GM12878 (cell line): ENCODE results near the gene VAC14. TPM values are rescaled to one million over a fixed set of nuclear protein-coding genes. Genes with fewer than 3 reads are reported as not detected.

ENCODE experiments used
- ATAC-seq: fragments of 200-7000 bp; cut with Tn5 transposase; 3 replicates; pipeline ENCODE4 v1.9.1; 2020; ENCODE audit warnings: mild to moderate bottlenecking, moderate library complexity
- BruUV-seq: library from RNA; stranded (reverse); fragments of 400-500 nt; replicated peaks from 2 replicates; lab custom pipeline; 2021; lab: Mats Ljungman, UMichigan
- CTCF ChIA-PET: fragments of 300-600 bp; sonication (Branson Sonifier 250); formaldehyde crosslinking; extraction: SDS; loops from one replicate; lab custom pipeline; 2021; ENCODE audit warnings: inconsistent platforms; lab: Yijun Ruan, JAX
- POLR2A ChIA-PET: fragments of 350-600 bp; formaldehyde crosslinking; extraction: SDS; loops from one replicate; lab custom pipeline; 2021; ENCODE audit warnings: inconsistent platforms; lab: Charles Lee
- RAD21 ChIA-PET: fragments of 300-600 bp; sonication (Branson Sonifier 250); formaldehyde crosslinking; loops from one replicate; lab custom pipeline; 2023; ENCODE audit warnings: antibody characterized with exemption; ENCODE audit not compliant: unreplicated experiment; lab: Charles Lee
- SMC1A ChIA-PET: fragments of 300-600 bp; sonication (Branson Sonifier 250); formaldehyde crosslinking; loops from one replicate; lab custom pipeline; 2023; ENCODE audit not compliant: unreplicated experiment, uncharacterized antibody; lab: Charles Lee
- DNase-seq: peaks from one replicate; pipeline ENCODE4 v3.0.0-alpha.2; 2011; ENCODE audit warnings: low read depth, low spot score
- FAIRE-seq: peaks from 3 replicates; lab custom pipeline; 2011; peaks lifted over from hg19 to GRCh38; lab: Jason Lieb, UNC
- H2AFZ ChIP-seq: 2 replicates; pipeline ENCODE4 v1.6.0; 2011; ENCODE audit warnings: low read depth, low read length, control low read depth; ENCODE audit not compliant: control insufficient read depth
- H3K27ac ChIP-seq: 2 replicates; pipeline ENCODE4 v1.5.1; 2011; ENCODE audit warnings: control low read depth; ENCODE audit not compliant: control insufficient read depth, insufficient read depth
- H3K27me3 ChIP-seq, 2 experiments: replicated peaks in 1 of 2; 2 replicates each; pipeline versions ENCODE4 v1.6.0 to v1.6.1; 2011; ENCODE audit warnings: low read length in 1 of 2; ENCODE audit not compliant: control insufficient read depth in 2 of 2, insufficient read depth in 2 of 2
- H3K36me3 ChIP-seq, 2 experiments: 2 replicates each; pipeline ENCODE4 v1.5.1; 2011; ENCODE audit warnings: low read length in 1 of 2; ENCODE audit not compliant: control insufficient read depth in 2 of 2, insufficient read depth in 2 of 2
- H3K4me1 ChIP-seq: 2 replicates; pipeline ENCODE4 v1.6.1; 2011; ENCODE audit warnings: mild to moderate bottlenecking, low read length, moderate library complexity, mixed read lengths; ENCODE audit not compliant: control insufficient read depth, insufficient read depth
- H3K4me2 ChIP-seq: 2 replicates; pipeline ENCODE4 v1.6.0; 2011; ENCODE audit warnings: control low read depth; ENCODE audit not compliant: control insufficient read depth, insufficient read depth
- H3K4me3 ChIP-seq: fragments of 200-600 bp; sonication (generic); 2 replicates; pipeline ENCODE4 v1.5.1; 2016
- H3K79me2 ChIP-seq: 2 replicates; pipeline ENCODE4 v1.6.0; 2011; ENCODE audit warnings: low read length; ENCODE audit not compliant: control insufficient read depth, insufficient read depth
- H3K9ac ChIP-seq: 2 replicates; pipeline ENCODE4 v1.8.0; 2011; ENCODE audit warnings: low read length, control low read depth, mixed read lengths; ENCODE audit not compliant: control insufficient read depth, insufficient read depth
- H3K9me3 ChIP-seq: replicated peaks from 3 replicates; pipeline ENCODE4 v1.5.1; 2011; ENCODE audit warnings: mild to moderate bottlenecking, low read length; ENCODE audit not compliant: control insufficient read depth, insufficient read depth
- H4K20me1 ChIP-seq: 2 replicates; pipeline ENCODE4 v1.6.0; 2011; ENCODE audit not compliant: control insufficient read depth, insufficient read depth
- CBFB ChIP-seq: IDR thresholded peaks from 2 replicates; pipeline ENCODE4 v1.6.1; 2016; ENCODE audit warnings: antibody characterized with exemption, low read depth
- EP300 ChIP-seq, 2 experiments: fragments of 150-350 bp in 1 of 2; IDR thresholded peaks; 2 replicates each; pipeline ENCODE4 v1.6.1; 2011 to 2012; ENCODE audit warnings: low read depth in 2 of 2, low read length in 2 of 2, borderline replicate concordance in 1 of 2, improper control_type of control experiment in 1 of 2, inconsistent platforms in 1 of 2; ENCODE audit not compliant: control insufficient read depth in 1 of 2
- NRF1 ChIP-seq: conservative IDR thresholded peaks from 2 replicates; pipeline ENCODE4 v1.6.1; 2011; ENCODE audit warnings: mild to moderate bottlenecking, low read depth, low read length, improper control_type of control experiment
- PAX8 ChIP-seq: fragments of 450-650 bp; IDR thresholded peaks from 2 replicates; pipeline ENCODE4 v1.6.1; 2017; ENCODE audit warnings: mild to moderate bottlenecking, moderate library complexity
- PKNOX1 ChIP-seq: fragments of 450-650 bp; IDR thresholded peaks from 2 replicates; pipeline ENCODE4 v1.6.1; 2016; ENCODE audit warnings: mild to moderate bottlenecking
- RAD21 ChIP-seq: IDR thresholded peaks from 2 replicates; pipeline ENCODE4 v1.6.1; 2011; ENCODE audit warnings: mild to moderate bottlenecking, low read depth, low read length, moderate library complexity; ENCODE audit not compliant: insufficient read depth
- SPI1 ChIP-seq: IDR thresholded peaks from 2 replicates; pipeline ENCODE4 v1.6.1; 2011; ENCODE audit warnings: low read depth, mild to moderate bottlenecking, low read length, moderate library complexity, borderline replicate concordance; ENCODE audit not compliant: insufficient read depth
- ZBTB40 ChIP-seq: fragments of 450-650 bp; IDR thresholded peaks from 2 replicates; pipeline ENCODE4 v1.6.1; 2016; ENCODE audit warnings: mild to moderate bottlenecking, moderate library complexity, borderline replicate concordance
- WGBS: methylation state at CpG from one replicate; pipeline ENCODE4 v1.1.6; 2016; ENCODE audit warnings: low lambda C conversion rate; ENCODE audit not compliant: insufficient replicate concordance, insufficient coverage; ENCODE audit errors: missing lambda C conversion rate; 5-methylcytosine and 5-hydroxymethylcytosine counted together
- in situ Hi-C: fragments of 300-500 bp; cut with MboI; formaldehyde crosslinking; loops from 9 replicates; pipeline ENCODE4 v1.14.3; 2018; ENCODE audit warnings: mixed read lengths
- intact Hi-C: fragments of 100-400 bp; cut with micrococcal nuclease; formaldehyde crosslinking; loops from one replicate; pipeline ENCODE4 v1.14.2; 2022; ENCODE audit not compliant: unreplicated experiment
- polyA plus RNA-seq, 11 experiments: library from polyadenylated mRNA; depleted of rRNA in 4 of 11; unstranded in 6 of 11; stranded (reverse) in 5 of 11; fragments of >200 nt; fragmentation: Nextera tagmentation in 4 of 11; fragmentation: Illumina TruSeq in 1 of 11; extraction: Ambion mirVana in 4 of 11; extraction: Trizol in 1 of 11; gene quantifications; 1 replicate in 1 of 11; 2 replicates in 10 of 11; pipeline versions ENCODE4 v1.2.1 to v1.2.3, GENCODE V29; 2011 to 2016; ENCODE audit warnings: inconsistent platforms in 2 of 11, missing spikeins in 2 of 11, low read depth in 1 of 11
- total RNA-seq, 4 experiments: library from RNA; depleted of rRNA in 3 of 4; stranded (reverse); fragments of >200 nt in 3 of 4; fragmentation: Illumina TruSeq in 1 of 4; extraction: Trizol in 1 of 4; gene quantifications; 2 replicates each; pipeline versions ENCODE4 v1.2.1 to v1.2.3, GENCODE V29; 2013 to 2021
- TF ChIP-seq, protein P1 (sequence below): IDR thresholded peaks from 2 replicates; pipeline ENCODE4 v1.6.1; 2011; ENCODE audit warnings: mild to moderate bottlenecking, low read depth, low read length, moderate library complexity; ENCODE audit not compliant: insufficient replicate concordance
- TF ChIP-seq, protein P2 (sequence below): fragments of 450-650 bp; IDR thresholded peaks from 2 replicates; pipeline ENCODE4 v1.6.1; 2017; ENCODE audit warnings: borderline replicate concordance

Gene VAC14
- total and polyA plus RNA-seq, 10 of the 15 experiments (the other 5 are each of a cell fraction or from before 2014, with no cell fraction given) = 1.3 to 45.5 (median 25.5) TPM

GRCh38 chr16:70749006-70749678 lies 51.8 kb downstream of the VAC14 start (continued):
- no peak for TF ChIP-seq ZBTB40
- TF ChIP-seq, protein P1, sequence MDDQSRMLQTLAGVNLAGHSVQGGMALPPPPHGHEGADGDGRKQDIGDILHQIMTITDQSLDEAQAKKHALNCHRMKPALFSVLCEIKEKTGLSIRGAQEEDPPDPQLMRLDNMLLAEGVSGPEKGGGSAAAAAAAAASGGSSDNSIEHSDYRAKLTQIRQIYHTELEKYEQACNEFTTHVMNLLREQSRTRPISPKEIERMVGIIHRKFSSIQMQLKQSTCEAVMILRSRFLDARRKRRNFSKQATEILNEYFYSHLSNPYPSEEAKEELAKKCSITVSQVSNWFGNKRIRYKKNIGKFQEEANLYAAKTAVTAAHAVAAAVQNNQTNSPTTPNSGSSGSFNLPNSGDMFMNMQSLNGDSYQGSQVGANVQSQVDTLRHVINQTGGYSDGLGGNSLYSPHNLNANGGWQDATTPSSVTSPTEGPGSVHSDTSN = no peak

DNA sequence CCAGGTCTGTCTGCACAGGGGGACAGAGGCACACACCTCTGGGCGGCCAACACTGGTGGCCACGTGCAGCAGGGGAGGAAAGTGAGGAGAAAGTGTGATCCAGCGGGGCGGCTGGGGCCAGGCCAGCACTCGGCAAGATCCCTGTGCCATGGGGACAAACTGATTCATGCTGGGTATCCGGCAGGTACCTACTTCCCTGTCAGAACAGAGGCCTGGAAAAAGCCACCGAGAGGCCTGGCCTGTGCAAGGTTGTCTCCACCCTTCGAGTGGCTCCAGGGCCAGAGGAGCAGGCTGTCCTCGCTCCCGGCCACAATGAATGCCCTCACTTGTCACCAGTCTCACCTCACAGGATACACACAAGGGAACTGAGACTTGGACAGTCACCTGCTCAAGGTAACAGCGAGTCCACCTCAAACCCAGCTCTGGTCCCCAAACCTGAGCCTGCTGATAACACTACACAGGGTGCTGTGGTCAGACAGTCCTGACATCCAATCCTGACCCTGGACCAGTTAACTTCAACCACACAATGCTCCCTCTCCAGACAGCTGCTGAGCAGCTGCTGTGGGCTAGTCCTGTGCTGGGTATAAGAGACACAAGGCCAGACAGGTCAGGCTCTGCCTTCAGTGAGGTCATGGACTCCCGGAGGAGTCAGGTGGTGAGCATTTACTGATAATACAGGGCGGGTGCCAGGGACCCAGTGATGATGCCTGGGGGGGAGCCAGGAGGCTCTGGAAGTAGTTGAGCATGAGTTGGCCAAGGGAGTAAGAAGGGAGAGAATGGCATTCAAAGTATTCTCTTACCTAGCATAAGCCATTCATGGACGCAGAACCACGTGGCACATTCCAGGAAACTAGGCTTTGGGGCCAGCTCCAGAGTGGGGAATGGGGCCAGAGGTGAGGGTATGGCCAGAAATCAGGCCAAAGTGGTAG lies 53.0 kb downstream of the VAC14 start:
- Histone ChIP-seq H3K36me3 (peaks cover 4 to 10% of the 10 kb centered on the region in 2 experiments; a peak in 3 of 4 replicates), H3K4me1 (peaks cover 4% of the 10 kb centered on the region; the same call in 1 of the 2 replicates), H3K4me2 (no peak overlapping the region), H3K79me2 (no peaks in the 10 kb centered on the region), H3K9ac (no peak overlapping the region), H3K27ac (no peak overlapping the region), H4K20me1 (no peaks in the 10 kb centered on the region), H3K27me3 (no peaks in the 10 kb centered on the region), H2AFZ (no peak overlapping the region), H3K9me3 (no peaks in the 10 kb centered on the region; the same call in 2 of the 3 replicates), H3K4me3 (no peak overlapping the region)
- no TSS peak for BruUV-seq
- POLR2A ChIA-PET = no interaction called here
- no peak for ATAC-seq
- RAD21 ChIA-PET = no interaction called here
- no peak for DNase-seq
- intact Hi-C loops = no loop called here
- SMC1A ChIA-PET = no interaction called here
- 94% methylated on average over 15 of the region's 15 CpGs for WGBS
- FAIRE-seq = no peak
- CTCF ChIA-PET = no interaction called here
- in situ Hi-C loops = no loop called here
- no peak for TF ChIP-seq EP300 (IDR thresholded peaks at IDR 0.05; ENCODE audit: borderline replicate concordance in 1 of 2, control insufficient read depth in 1 of 2, low read depth in 2 of 2, low read length in 2 of 2)
- no peak for TF ChIP-seq RAD21
- TF ChIP-seq PKNOX1 = no peak
- TF ChIP-seq CBFB = no peak
- no peak for TF ChIP-seq SPI1
- TF ChIP-seq NRF1 = no peak
- TF ChIP-seq PAX8 = no peak
- TF ChIP-seq, protein P2, sequence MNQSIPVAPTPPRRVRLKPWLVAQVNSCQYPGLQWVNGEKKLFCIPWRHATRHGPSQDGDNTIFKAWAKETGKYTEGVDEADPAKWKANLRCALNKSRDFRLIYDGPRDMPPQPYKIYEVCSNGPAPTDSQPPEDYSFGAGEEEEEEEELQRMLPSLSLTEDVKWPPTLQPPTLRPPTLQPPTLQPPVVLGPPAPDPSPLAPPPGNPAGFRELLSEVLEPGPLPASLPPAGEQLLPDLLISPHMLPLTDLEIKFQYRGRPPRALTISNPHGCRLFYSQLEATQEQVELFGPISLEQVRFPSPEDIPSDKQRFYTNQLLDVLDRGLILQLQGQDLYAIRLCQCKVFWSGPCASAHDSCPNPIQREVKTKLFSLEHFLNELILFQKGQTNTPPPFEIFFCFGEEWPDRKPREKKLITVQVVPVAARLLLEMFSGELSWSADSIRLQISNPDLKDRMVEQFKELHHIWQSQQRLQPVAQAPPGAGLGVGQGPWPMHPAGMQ = no peak
